Gastrocnemius medialis (tissue), 4 donors: ENCODE measurements around the gene CENPQ.

Experiments
- CTCF ChIP-seq, 5 experiments: fragments of 450-650 bp in 3 of 5; fragments of 200-600 bp in 2 of 5; sonication (generic) in 2 of 5; IDR thresholded peaks in 4 of 5; conservative IDR thresholded peaks in 1 of 5; 1 replicate in 4 of 5; 2 replicates in 1 of 5; pipeline ENCODE4 v1.5.1; 2016 to 2019; ENCODE audit warnings: antibody characterized with exemption in 5 of 5, mild to moderate bottlenecking in 3 of 5, moderate library complexity in 3 of 5
- POLR2A ChIP-seq, 2 donors: fragments of 450-650 bp; IDR thresholded peaks; one replicate each; pipeline ENCODE4 v1.6.1; 2017; ENCODE audit warnings: antibody characterized with exemption in 2 of 2, mild to moderate bottlenecking in 2 of 2, moderate library complexity in 2 of 2

- TF ChIP-seq POLR2A (IDR thresholded peaks at IDR 0.05): no peak
- peak in 1 of 5 experiments; percentile 20 for TF ChIP-seq CTCF (IDR thresholded peaks at IDR 0.05 in 4 of 5, conservative IDR thresholded peaks at IDR 0.05 in 1 of 5)
Observed at GRCh38 chr6:49453221-49453620, 9.9 kb upstream of the CENPQ start.
